SK-N-SH (cell line): ENCODE measurements around the gene KRT74. TPM values are rescaled to one million over a fixed set of nuclear protein-coding genes. Genes with fewer than 3 reads are reported as not detected.

Source experiments
- CTCF ChIA-PET: fragments of 300-600, 350-600 bp; formaldehyde crosslinking; extraction: SDS; loops from one replicate; lab custom pipeline; 2021; lab: Yijun Ruan, JAX
- POLR2A ChIA-PET: fragments of 350-600 bp; sonication (Branson Sonifier 250); formaldehyde crosslinking; extraction: SDS; loops from one replicate; lab custom pipeline; 2020; ENCODE audit warnings: antibody characterized with exemption, inconsistent platforms; lab: Yijun Ruan, JAX
- DNase-seq: peaks from one replicate; pipeline ENCODE4 v3.0.0; 2012
- H2AFZ ChIP-seq: fragments of 200-600 bp; sonication (generic); 2 replicates; pipeline ENCODE4 v1.8.1; 2016; ENCODE audit warnings: antibody characterized with exemption, mild to moderate bottlenecking, low read depth
- H3F3A ChIP-seq: fragments of 200-600 bp; sonication (generic); replicated peaks from 2 replicates; pipeline ENCODE3; 2016; ENCODE audit warnings: antibody characterized with exemption, mild to moderate bottlenecking; ENCODE audit not compliant: insufficient read depth
- H3K27ac ChIP-seq, 2 experiments: fragments of 200-500 bp in 1 of 2; fragments of 200-600 bp in 1 of 2; sonication (Bioruptor generic) in 1 of 2; sonication (generic), shearing (Covaris generic) in 1 of 2; 2 replicates each; pipeline versions ENCODE4 v1.5.1 to v1.6.1; 2014 to 2016; ENCODE audit warnings: low read depth in 2 of 2, inconsistent platforms in 1 of 2, low read length in 1 of 2, mild to moderate bottlenecking in 1 of 2, mixed read lengths in 1 of 2
- H3K27me3 ChIP-seq: fragments of 200-600 bp; sonication (generic), shearing (Covaris generic); 2 replicates; pipeline ENCODE4 v1.6.1; 2016; ENCODE audit warnings: mixed run types; ENCODE audit not compliant: insufficient read depth
- H3K36me3 ChIP-seq, 2 experiments: fragments of 200-500 bp in 1 of 2; fragments of 200-600 bp in 1 of 2; sonication (Bioruptor generic) in 1 of 2; sonication (generic) in 1 of 2; replicated peaks in 1 of 2; 2 replicates each; pipeline versions ENCODE3 to v1.5.1; 2014 to 2016; ENCODE audit warnings: low read length in 1 of 2, mild to moderate bottlenecking in 1 of 2; ENCODE audit not compliant: insufficient read depth in 2 of 2, control insufficient read depth in 1 of 2
- H3K4me1 ChIP-seq, 2 experiments: fragments of 200-500 bp in 1 of 2; fragments of 200-600 bp in 1 of 2; sonication (Bioruptor generic) in 1 of 2; sonication (generic), shearing (Covaris generic) in 1 of 2; 2 replicates each; pipeline versions ENCODE4 v1.5.1 to v1.6.1; 2014 to 2016; ENCODE audit warnings: low read depth in 1 of 2, low read length in 1 of 2, mixed run types in 1 of 2; ENCODE audit not compliant: insufficient read depth in 2 of 2, control insufficient read depth in 1 of 2
- H3K4me2 ChIP-seq: fragments of 200-600 bp; sonication (generic), shearing (Covaris generic); 2 replicates; pipeline ENCODE4 v1.6.1; 2017; ENCODE audit warnings: mixed run types
- H3K4me3 ChIP-seq, 2 experiments: fragments of 200-500 bp in 1 of 2; fragments of 200-600 bp in 1 of 2; sonication (Bioruptor generic) in 1 of 2; sonication (generic), shearing (Covaris generic) in 1 of 2; 2 replicates each; pipeline versions ENCODE4 v1.5.1 to v1.8.1; 2014 to 2016; ENCODE audit warnings: low read depth in 2 of 2, inconsistent platforms in 1 of 2, low read length in 1 of 2, mild to moderate bottlenecking in 1 of 2, mixed read lengths in 1 of 2, moderate library complexity in 1 of 2
- H3K79me2 ChIP-seq: fragments of 200-600 bp; sonication (generic); 2 replicates; pipeline ENCODE4 v1.8.1; 2017; ENCODE audit warnings: mild to moderate bottlenecking; ENCODE audit not compliant: insufficient read depth
- H3K9ac ChIP-seq: fragments of 200-600 bp; sonication (generic); 2 replicates; pipeline ENCODE4 v1.6.1; 2017; ENCODE audit warnings: mixed run types
- H3K9me2 ChIP-seq: fragments of 200-600 bp; sonication (generic); 2 replicates; pipeline ENCODE4 v1.6.1; 2017; ENCODE audit warnings: mixed run types
- H3K9me3 ChIP-seq: fragments of 200-600 bp; sonication (generic); 2 replicates; pipeline ENCODE4 v1.6.1; 2017; ENCODE audit warnings: mixed run types, mild to moderate bottlenecking, moderate library complexity
- H4K20me1 ChIP-seq: fragments of 200-600 bp; sonication (generic); 2 replicates; pipeline ENCODE4 v1.6.1; 2017; ENCODE audit warnings: mild to moderate bottlenecking, mixed run types; ENCODE audit not compliant: insufficient read depth
- ELF1 ChIP-seq: IDR thresholded peaks from 2 replicates; pipeline ENCODE4 v1.4.0; 2012
- EP300 ChIP-seq, 2 experiments: IDR thresholded peaks; 2 replicates each; pipeline versions ENCODE4 v1.4.0 to v1.6.1; 2012; ENCODE audit warnings: borderline replicate concordance in 1 of 2, low read depth in 1 of 2, low read length in 1 of 2
- EZH2phosphoT487 ChIP-seq: fragments of 200-600 bp; sonication (generic); IDR thresholded peaks from 2 replicates; pipeline ENCODE4 v1.6.1; 2017; ENCODE audit warnings: low read depth, mixed run types, mild to moderate bottlenecking, antibody characterized with exemption, moderate library complexity, borderline replicate concordance
- FOXJ3 ChIP-seq: sonication (generic); formaldehyde crosslinking; IDR thresholded peaks from 2 replicates; pipeline ENCODE4 v1.5.1; 2020; ENCODE audit warnings: mild to moderate bottlenecking, missing genetic modification reagents
- FOXM1 ChIP-seq: IDR thresholded peaks from 2 replicates; pipeline ENCODE4 v1.4.0; 2012; ENCODE audit warnings: low read depth, mild to moderate bottlenecking
- GABPA ChIP-seq: IDR thresholded peaks from 2 replicates; pipeline ENCODE4 v1.4.0; 2012; ENCODE audit warnings: low read depth, mild to moderate bottlenecking
- GATA2 ChIP-seq: sonication (generic); formaldehyde crosslinking; IDR thresholded peaks from 2 replicates; pipeline ENCODE4 v1.5.0; 2020; ENCODE audit warnings: mild to moderate bottlenecking, missing genetic modification reagents
- MAX ChIP-seq: IDR thresholded peaks from 2 replicates; pipeline ENCODE4 v1.4.0; 2012; ENCODE audit warnings: low read depth
- MEF2A ChIP-seq: IDR thresholded peaks from 2 replicates; pipeline ENCODE4 v1.4.0; 2012; ENCODE audit warnings: low read depth, borderline replicate concordance
- MXI1 ChIP-seq: IDR thresholded peaks from 2 replicates; pipeline ENCODE4 v1.6.1; 2012; ENCODE audit warnings: mild to moderate bottlenecking, low read depth, low read length, improper control_type of control experiment
- POLR2AphosphoS5 ChIP-seq: IDR thresholded peaks from 2 replicates; pipeline ENCODE4 v1.6.1; 2012; ENCODE audit warnings: low read depth, low read length
- RAD21 ChIP-seq: IDR thresholded peaks from 2 replicates; pipeline ENCODE4 v1.6.1; 2012; ENCODE audit warnings: mild to moderate bottlenecking, low read length
- RCOR1 ChIP-seq: fragments of 150-350 bp; IDR thresholded peaks from 2 replicates; pipeline ENCODE4 v1.6.1; 2017; ENCODE audit warnings: antibody characterized with exemption, low read length
- RXRA ChIP-seq: IDR thresholded peaks from 2 replicates; pipeline ENCODE4 v1.4.0; 2012; ENCODE audit warnings: low read depth, mild to moderate bottlenecking, borderline replicate concordance
- TCF12 ChIP-seq: IDR thresholded peaks from 2 replicates; pipeline ENCODE4 v1.4.0; 2012
- USF1 ChIP-seq: IDR thresholded peaks from 2 replicates; pipeline ENCODE4 v1.4.0; 2012; ENCODE audit warnings: low read depth, borderline replicate concordance
- WGBS: methylation state at CpG from one replicate; pipeline ENCODE4 v1.1.6; 2017; ENCODE audit warnings: low lambda C conversion rate; 5-methylcytosine and 5-hydroxymethylcytosine counted together
- polyA plus RNA-seq, 3 experiments: library from polyadenylated mRNA; depleted of rRNA; stranded (reverse); fragments of >200 nt; gene quantifications; 2 replicates each; pipeline ENCODE4 v1.2.3, GENCODE V29; 2012
- TF ChIP-seq, protein P1 (sequence below): IDR thresholded peaks from 2 replicates; pipeline ENCODE4 v1.6.1; 2012; ENCODE audit warnings: mild to moderate bottlenecking, low read depth, low read length, moderate library complexity
- TF ChIP-seq, protein P2 (sequence below): fragments of 200-600 bp; sonication (generic); IDR thresholded peaks from 2 replicates; pipeline ENCODE4 v1.6.1; 2017; ENCODE audit warnings: antibody characterized with exemption, mild to moderate bottlenecking, moderate library complexity

The KRT74 gene
- polyA plus RNA-seq, 1 of the 3 experiments (the other 2 are of a cell fraction), result not detected

DNA sequence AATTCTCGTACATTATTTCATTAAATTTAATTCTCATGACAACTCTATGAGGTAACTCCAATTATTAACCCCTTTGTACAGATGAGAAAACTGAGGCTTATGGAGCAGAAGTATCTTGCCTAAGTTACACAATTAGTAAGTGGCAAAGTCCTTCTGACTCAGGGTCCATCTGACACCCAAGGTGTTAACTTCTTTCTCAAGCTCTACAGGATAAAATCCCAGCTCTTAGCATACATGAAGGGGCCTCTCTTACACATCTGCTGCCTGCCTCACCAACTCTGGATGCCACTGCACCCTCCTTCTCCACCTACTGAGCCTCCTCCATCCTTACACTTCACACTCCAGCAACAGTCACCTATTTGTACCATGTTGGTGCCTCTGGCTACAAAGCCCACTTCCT is 31.9 kb upstream of the KRT74 start:
- no peaks in the 10 kb centered on the region for H3K9me2 ChIP-seq
- H3K4me3 ChIP-seq, result no peak overlapping the region
- no peak overlapping the region for H3K27ac ChIP-seq
- H4K20me1 ChIP-seq, result no peaks in the 10 kb centered on the region
- H3K9me3 ChIP-seq, result no peaks in the 10 kb centered on the region
- no peak for DNase-seq
- H3K36me3 ChIP-seq, result no peaks in the 10 kb centered on the region
- TF ChIP-seq GABPA (no peak), MEF2A (no peak), FOXJ3 (CRISPR knock-in tag) (no peak), POLR2AphosphoS5 (no peak), ELF1 (no peak), TCF12 (no peak), RXRA (no peak), RCOR1 (no peak), MAX (no peak), RAD21 (no peak), USF1 (no peak), FOXM1 (no peak), EZH2phosphoT487 (no peak), GATA2 (no peak), MXI1 (no peak), EP300 (IDR thresholded peaks at IDR 0.05; ENCODE audit: borderline replicate concordance in 1 of 2, low read depth in 1 of 2, low read length in 1 of 2) (no peak)
- TF ChIP-seq, protein P1, sequence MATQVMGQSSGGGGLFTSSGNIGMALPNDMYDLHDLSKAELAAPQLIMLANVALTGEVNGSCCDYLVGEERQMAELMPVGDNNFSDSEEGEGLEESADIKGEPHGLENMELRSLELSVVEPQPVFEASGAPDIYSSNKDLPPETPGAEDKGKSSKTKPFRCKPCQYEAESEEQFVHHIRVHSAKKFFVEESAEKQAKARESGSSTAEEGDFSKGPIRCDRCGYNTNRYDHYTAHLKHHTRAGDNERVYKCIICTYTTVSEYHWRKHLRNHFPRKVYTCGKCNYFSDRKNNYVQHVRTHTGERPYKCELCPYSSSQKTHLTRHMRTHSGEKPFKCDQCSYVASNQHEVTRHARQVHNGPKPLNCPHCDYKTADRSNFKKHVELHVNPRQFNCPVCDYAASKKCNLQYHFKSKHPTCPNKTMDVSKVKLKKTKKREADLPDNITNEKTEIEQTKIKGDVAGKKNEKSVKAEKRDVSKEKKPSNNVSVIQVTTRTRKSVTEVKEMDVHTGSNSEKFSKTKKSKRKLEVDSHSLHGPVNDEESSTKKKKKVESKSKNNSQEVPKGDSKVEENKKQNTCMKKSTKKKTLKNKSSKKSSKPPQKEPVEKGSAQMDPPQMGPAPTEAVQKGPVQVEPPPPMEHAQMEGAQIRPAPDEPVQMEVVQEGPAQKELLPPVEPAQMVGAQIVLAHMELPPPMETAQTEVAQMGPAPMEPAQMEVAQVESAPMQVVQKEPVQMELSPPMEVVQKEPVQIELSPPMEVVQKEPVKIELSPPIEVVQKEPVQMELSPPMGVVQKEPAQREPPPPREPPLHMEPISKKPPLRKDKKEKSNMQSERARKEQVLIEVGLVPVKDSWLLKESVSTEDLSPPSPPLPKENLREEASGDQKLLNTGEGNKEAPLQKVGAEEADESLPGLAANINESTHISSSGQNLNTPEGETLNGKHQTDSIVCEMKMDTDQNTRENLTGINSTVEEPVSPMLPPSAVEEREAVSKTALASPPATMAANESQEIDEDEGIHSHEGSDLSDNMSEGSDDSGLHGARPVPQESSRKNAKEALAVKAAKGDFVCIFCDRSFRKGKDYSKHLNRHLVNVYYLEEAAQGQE, result no peak
- TF ChIP-seq, protein P2, sequence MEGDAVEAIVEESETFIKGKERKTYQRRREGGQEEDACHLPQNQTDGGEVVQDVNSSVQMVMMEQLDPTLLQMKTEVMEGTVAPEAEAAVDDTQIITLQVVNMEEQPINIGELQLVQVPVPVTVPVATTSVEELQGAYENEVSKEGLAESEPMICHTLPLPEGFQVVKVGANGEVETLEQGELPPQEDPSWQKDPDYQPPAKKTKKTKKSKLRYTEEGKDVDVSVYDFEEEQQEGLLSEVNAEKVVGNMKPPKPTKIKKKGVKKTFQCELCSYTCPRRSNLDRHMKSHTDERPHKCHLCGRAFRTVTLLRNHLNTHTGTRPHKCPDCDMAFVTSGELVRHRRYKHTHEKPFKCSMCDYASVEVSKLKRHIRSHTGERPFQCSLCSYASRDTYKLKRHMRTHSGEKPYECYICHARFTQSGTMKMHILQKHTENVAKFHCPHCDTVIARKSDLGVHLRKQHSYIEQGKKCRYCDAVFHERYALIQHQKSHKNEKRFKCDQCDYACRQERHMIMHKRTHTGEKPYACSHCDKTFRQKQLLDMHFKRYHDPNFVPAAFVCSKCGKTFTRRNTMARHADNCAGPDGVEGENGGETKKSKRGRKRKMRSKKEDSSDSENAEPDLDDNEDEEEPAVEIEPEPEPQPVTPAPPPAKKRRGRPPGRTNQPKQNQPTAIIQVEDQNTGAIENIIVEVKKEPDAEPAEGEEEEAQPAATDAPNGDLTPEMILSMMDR, result no peak
- ChIA-PET CTCF (interaction anchor here (0.6 to 1.2 kb wide), 5 partner anchors 8 to 279 kb away, joined by 3 to 4 read pairs (median 3); no protein-coding TSS in a partner anchor), POLR2A (no interaction called here)
- no peak overlapping the region for H3K4me2 ChIP-seq
- no peaks in the 10 kb centered on the region for H3K4me1 ChIP-seq
- no peak overlapping the region for H3K9ac ChIP-seq
- H3K79me2 ChIP-seq, result no peaks in the 10 kb centered on the region
- 27% methylated on average over 1 of the region's 1 CpG for WGBS
- peaks cover 30% of the 10 kb centered on the region for H3K27me3 ChIP-seq
- no peak overlapping the region for H2AFZ ChIP-seq
- no peaks in the 10 kb centered on the region for H3F3A ChIP-seq
